Activated naive CD4-positive, alpha-beta T cell treated with Interleukin-2 at 50 U/mL for 16 hours (primary cell): ENCODE measurements around the gene E2F6.
"Not testable (repeated sequence)": the region's sequence is repeated elsewhere in the genome, so short reads cannot be mapped to it uniquely, and the experiment has no call there.

Experiments used
- DNase-seq: peaks from one replicate; pipeline ENCODE4 v3.0.0-alpha.2; 2020

Gene E2F6

DNA sequence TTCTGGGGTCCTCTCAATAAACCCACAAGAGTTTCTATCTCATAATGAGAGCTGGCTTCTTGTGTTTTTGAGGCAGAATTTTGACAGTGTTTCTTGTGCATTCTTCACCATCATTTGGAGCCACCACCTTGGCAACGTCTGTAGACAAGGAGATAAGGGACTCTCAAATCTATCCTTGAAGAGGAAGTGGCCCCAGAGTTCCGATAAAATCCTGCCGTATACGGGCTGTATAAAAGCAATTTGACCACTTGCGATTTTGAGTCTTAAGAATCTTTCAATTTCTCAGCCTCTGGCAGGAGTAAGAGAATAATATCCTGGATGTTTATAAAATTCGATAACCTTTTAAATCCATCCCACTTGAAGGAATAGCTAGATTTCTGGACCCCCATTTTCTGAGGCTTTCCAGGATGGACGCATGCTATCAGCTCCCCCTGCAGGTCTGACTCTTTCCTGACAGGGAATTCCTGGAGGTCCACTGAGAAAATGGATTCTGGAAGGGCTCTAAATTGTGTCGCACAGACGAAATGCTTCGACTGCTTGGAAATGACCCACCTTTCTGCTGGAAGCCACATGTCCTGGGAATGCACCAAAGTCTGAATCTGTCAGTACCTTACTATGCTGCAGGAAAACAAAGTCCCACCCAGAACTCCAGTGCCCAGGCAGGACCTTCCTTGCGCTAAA is 54.1 kb downstream of the E2F6 start:
- DNase-seq, result no peak

DNA sequence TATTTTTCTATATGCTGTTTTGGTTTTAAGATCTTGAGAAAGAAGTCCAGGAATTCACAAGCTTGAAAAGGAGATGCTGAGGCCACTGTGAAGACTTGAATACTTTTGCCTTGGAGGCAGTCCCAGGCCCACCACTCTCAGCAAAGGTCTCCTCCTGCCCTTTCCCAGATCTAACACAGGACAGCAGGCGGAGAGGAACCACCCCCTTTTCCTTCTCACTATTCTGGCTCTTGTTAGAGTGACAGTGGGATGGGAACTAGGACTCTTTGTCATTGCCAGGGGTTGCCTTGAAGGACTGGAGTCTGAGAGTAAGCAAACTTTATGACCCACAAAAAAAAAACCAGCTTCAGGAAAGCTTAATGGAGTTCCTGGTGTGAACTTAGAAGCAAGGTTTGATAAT is 54.7 kb downstream of the E2F6 start:
- no peak for DNase-seq

DNA sequence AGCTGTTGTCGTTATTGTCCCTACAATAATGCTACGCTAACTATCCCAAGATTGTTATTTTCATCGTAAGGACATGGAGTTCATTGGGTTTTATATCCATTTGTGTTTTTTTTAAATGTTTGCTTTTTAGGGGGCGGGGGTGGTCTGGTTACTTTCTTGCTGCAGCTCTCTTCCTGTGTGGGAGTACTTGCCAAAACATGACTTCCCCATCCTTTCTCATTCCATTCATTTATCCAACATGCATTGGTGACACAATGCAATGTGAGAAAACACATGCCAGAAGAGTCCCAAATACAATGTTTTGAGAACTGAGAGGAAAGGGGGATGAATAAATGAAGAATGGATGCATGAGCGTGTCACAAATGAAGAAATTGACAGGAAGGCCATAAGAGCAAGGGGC is 55.9 kb downstream of the E2F6 start:
- no peak for DNase-seq

DNA sequence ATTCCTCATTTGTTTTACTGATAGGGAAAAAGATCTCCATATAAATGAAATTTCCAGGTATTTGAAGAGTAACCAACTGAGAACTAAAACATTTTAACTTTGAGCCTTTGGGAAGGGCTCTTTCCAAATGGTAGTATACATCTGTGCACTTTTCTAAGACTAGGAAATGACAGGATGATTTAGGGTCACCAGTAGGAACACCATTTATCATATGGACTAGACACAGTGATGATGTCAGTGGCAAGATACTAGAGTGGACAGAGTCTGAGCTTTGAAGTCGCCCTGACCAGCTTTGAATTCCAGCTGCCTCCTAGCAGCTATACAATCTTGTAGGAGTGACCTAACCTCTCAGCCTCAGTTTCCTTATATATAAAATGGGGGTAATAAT is 56.4 kb downstream of the E2F6 start:
- no peak for DNase-seq

DNA sequence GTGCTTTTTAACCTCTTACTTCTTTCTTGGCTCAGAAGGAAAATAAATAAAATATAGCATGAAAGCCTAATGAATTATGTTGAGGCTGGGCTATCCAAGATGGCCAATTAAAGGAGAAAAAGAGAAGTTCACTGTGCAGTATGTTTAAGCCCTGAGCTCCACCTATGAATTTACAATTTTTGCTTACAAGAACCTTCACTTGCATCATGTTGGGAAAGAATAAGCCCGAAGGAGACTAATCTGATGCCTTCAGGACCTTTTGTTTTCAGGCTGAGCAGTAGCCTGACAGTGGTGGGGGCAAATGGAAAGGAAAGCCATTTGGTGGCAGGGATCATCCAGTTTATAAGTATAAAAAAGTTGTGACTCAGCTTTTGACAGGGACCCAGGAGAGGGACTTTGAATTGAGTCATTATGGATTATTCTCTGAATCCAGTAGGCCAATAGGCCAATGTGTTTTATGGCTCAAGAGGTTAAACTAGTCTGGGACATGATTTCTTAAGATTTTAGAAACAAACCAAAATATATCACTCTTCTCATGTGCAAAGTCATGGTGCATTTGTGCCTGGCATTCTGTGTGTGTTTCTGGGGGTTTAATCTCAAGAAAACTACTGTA is 56.9 kb downstream of the E2F6 start:
- no peak for DNase-seq

DNA sequence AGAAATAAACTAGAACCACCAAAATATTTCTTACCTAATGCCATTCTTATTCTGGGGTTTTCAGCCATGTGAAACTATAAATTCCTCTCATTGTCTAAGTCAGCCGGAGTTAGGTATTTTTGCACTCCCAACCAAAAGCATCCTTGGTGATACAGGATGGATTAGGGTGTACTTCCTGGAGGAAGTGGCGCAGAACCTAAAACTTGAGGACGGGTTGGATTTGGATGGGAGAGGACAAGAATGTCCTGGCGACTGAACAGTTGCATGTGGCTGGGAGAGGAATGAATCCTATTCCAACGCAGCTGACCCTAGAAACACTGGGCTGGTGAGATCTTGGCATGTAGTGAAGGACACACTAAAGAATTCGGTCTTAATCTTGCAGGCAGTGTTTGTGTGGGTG is 58.5 kb downstream of the E2F6 start:
- DNase-seq, result no peak

DNA sequence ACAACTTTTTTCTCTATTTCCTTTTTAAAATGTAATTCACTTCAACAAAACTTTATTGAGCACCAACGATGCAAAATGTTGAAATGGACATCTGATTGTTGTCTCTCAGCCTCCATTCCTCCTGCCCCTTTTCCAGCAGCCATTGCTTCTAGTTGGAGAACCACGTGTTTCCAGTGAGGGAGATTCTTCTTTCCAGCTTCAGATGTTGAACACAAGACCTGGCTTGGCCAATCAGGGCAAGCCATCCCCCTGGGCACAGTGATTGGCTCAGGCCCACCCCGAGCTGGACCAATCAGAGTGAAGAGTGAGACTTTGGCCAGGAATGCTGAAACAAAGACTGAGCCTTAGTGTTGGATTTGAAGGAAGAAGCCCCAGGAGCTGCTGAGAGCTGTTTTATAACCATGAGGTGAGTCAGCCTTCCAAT is 59.0 kb downstream of the E2F6 start:
- DNase-seq, result no peak

GRCh38 chr2:11406267-11406957 is 59.5 kb downstream of the E2F6 start:
- DNase-seq, result no peak

GRCh38 chr2:11405599-11406266 is 60.2 kb downstream of the E2F6 start:
- DNase-seq, result no peak

- DNase-seq, result not testable (repeated sequence)
Observed at GRCh38 chr2:11405074-11405406, 60.9 kb downstream of the E2F6 start.

GRCh38 chr2:11404376-11405073 is 61.4 kb downstream of the E2F6 start:
- no peak for DNase-seq

DNA sequence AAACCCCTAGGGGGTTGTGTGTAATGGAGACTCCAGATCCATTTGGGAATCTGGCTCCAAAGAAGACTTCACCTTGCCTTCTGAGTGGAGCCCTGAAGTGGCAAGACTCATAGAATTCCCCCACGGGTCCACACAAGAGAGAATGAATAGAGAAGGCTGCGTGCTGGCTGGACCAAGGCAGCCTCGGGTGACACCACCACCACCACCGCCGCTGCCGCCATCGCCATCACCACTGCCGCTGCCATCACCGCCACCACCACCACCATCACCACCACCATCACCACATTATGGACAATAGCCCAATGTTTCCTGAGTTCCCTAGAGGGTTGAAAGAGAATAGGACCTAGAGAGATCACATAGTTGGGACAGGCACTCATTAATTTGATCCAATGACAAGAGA is 63.5 kb downstream of the E2F6 start:
- DNase-seq, result no peak

GRCh38 chr2:11399438-11399762 is 66.6 kb downstream of the E2F6 start:
- no peak for DNase-seq

DNA sequence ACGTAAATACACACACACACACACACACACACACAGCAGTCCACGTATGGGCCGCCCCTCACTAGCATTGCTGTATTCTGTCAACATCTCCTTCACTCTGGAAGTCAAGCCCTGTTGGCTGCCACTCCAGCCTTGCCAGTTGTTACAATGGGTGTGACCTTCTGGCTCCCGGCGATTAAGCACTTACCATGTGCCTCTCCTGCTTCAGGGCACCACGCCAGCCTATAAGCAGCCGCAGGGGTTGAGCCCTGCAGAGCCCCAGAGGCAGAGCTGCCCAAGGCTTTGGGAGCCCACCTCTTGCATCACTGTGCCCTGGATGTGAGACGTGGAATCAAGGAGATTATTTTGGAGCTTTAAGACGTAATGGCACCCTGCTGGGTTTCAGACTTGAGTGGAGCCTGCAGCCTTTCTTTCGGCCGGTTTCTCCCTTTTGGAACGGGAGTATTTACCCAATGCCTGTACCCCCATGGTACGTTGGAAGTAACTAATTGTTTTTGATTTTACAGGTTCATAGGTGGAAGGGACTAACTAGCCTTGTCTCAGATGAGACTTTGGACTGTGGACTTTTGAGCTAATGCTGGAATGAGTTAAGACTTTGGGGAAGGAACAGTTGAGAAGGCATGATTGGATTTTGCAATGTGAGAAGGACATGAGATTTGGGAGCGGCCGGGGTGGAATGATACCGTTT is 67.1 kb downstream of the E2F6 start:
- DNase-seq, result no peak

- DNase-seq, result no peak
Observed at GRCh38 chr2:11397513-11397912, 68.4 kb downstream of the E2F6 start.

DNA sequence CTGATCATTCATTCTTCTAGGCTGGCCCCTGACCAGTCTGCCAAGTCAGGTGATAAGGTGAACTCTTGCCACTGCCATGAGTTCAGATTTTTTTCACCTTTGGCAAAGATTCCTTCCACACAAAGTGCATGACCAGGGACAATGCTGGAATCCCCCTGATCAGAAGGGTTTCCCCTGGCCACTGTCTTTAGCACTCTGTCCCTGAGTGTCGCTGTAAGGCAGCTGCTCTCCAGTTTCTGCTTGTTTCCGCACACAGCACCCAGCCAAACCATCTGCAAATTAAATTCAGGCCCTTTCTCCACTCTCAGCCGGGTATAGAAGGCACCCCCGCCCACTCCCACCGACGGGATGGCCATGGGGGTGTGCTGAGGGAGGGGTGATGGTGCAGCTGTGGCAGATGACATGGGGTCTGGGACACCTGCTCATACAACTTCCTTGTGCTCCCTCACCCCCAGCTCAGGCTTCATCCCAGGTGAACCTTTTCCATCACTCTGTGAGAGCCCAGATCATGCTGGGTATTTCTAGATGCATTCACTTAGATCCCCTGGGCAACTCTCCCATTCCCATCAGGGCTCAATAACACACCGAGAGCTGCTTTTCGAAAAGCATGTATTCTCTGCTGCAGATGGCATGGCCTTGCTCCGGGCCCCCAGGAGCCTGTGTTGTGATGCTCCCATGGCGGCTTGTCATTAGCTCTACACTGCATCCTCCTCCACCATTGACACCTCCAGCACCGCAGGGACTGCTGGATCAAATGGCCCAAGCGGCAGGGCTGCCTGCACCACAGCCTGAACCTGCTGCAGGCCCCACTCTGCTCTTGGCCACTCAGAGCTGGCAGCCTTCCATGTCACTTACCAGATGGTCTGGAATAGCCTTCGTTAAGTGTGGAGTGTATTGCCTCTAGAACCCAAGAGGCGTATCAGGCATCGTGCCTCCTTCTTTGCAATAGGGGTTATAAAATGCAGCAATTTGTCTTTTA is 69.2 kb downstream of the E2F6 start:
- DNase-seq, result no peak

DNA sequence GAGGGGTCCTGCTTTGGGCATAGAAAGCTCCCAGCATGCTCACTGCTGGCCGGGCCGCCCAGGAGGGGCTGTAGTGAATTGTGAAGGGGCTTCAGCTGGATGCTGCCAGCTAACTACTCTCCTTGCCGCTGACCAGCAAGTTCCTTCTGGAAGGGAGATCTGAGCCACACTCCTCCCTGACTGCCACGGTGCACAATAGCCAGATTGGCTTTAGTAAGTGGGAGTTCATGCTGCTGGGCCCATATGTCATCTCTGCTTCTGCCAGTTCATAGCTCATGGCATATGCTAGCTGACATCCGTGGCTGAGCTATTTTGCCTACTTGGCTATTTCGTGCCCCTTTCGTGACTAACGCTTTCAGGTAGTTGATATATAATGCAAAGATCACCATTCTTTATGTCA is 69.9 kb downstream of the E2F6 start:
- DNase-seq, result no peak

- DNase-seq, result no peak
Observed at GRCh38 chr2:11395389-11395788, 70.6 kb downstream of the E2F6 start.
